Measurements from ENCODE around the gene GRAMD1B. TPM values are rescaled to one million over a fixed set of nuclear protein-coding genes. Genes with fewer than 3 reads are reported as not detected.

GRAMD1B gene
- total and polyA plus RNA-seq, 8 donors = 1.1 to 4.8 (median 2.2) TPM

- Histone ChIP-seq H3K4me1 (no peaks in the 10 kb centered on the region), H3K9me3 (no peaks in the 10 kb centered on the region), H3K27me3 (no peaks in the 10 kb centered on the region), H3K27ac (no peak overlapping the region), H3K4me3 (no peak overlapping the region), H3K36me3 (no peaks in the 10 kb centered on the region)
- DNase-seq (no peak), ATAC-seq (no peak), FAIRE-seq (no peak)
- intact Hi-C loops (cut with DNase I) = no loop called here
- no peak for TF ChIP-seq CTCF (IDR thresholded peaks at IDR 0.05)
- 55 to 63% methylated on average over 22 of the region's 22 CpGs for WGBS, 2 donors
Measured at GRCh38 chr11:123526027-123526805, 96.1 kb downstream of the GRAMD1B start.

GRCh38 chr11:123526918-123527317, 96.8 kb downstream of the GRAMD1B start:
- no peak for TF ChIP-seq CTCF (IDR thresholded peaks at IDR 0.05)
- no peaks in the 10 kb centered on the region for H3K9me3 ChIP-seq
- FAIRE-seq (no peak), DNase-seq (no peak), ATAC-seq (no peak)
- no peaks in the 10 kb centered on the region for H3K36me3 ChIP-seq
- intact Hi-C loops (cut with DNase I) = no loop called here
- H3K4me3 ChIP-seq = no peak overlapping the region
- H3K27me3 ChIP-seq = no peaks in the 10 kb centered on the region
- no peak overlapping the region for H3K27ac ChIP-seq
- 73 to 91% methylated on average over 7 of the region's 7 CpGs for WGBS, 2 donors
- no peaks in the 10 kb centered on the region for H3K4me1 ChIP-seq

GRCh38 chr11:123527526-123527925, 97.5 kb downstream of the GRAMD1B start:
- 82 to 91% methylated on average over 3 of the region's 3 CpGs for WGBS, 2 donors
- FAIRE-seq (no peak), ATAC-seq (no peak)

DNA sequence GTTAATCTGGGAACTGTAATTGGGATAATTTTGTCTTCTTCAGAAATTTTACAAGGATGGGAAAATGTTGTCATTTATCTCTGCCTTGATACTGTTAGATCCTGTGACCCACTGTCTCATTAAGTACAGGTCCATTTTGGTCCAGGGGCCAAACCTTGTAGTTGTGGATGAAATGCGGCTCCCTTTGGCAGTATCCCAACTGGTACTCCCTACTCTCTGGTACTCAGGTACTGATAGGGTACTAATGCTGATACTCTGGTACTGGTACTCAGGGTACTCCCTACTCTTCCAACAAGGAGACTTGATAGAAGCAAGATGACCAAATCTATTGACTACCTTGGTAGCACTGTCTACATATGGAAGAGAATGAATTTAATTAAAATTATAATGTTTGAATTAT, 97.9 kb downstream of the GRAMD1B start:
- TF ChIP-seq CTCF (IDR thresholded peaks at IDR 0.05) = no peak
- Histone ChIP-seq H3K4me3 (no peak overlapping the region), H3K9me3 (no peaks in the 10 kb centered on the region), H3K27ac (no peak overlapping the region), H3K4me1 (no peaks in the 10 kb centered on the region), H3K36me3 (no peaks in the 10 kb centered on the region), H3K27me3 (no peaks in the 10 kb centered on the region)
- 73 to 91% methylated on average over 1 of the region's 1 CpG for WGBS, 2 donors
- FAIRE-seq = no peak
- intact Hi-C loops (cut with DNase I) = no loop called here
- DNase-seq = no peak
- no peak for ATAC-seq

More at GRCh38 chr11:123527526-123527925, 97.5 kb downstream of the GRAMD1B start:
- Histone ChIP-seq H3K36me3 (no peaks in the 10 kb centered on the region), H3K4me1 (no peaks in the 10 kb centered on the region), H3K27ac (no peak overlapping the region), H3K27me3 (no peaks in the 10 kb centered on the region), H3K4me3 (no peak overlapping the region), H3K9me3 (no peaks in the 10 kb centered on the region)
- intact Hi-C loops (cut with DNase I) = no loop called here
- DNase-seq = no peak
- no peak for TF ChIP-seq CTCF (IDR thresholded peaks at IDR 0.05)

DNA sequence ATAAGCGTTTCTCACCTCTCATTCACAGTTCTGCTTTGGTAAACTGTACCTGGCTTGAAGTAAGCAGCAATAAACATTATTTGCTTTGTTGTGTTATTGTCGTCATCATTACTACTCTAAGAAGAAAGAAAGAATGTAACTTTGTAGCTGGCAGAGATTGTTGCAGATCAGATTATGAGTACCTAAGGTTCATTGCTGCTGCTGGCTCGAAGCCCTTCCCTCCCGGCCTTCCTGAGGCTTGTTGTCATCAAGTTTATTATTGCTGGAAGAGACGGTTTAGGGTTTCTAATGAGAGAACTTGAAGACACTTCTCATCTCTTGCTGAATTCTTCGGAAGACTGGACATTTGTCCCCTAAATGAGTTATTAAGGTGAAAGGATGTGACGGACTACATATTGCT, 101.3 kb downstream of the GRAMD1B start:
- intact Hi-C loops (cut with DNase I) = no loop called here
- ATAC-seq (no peak), FAIRE-seq (no peak), DNase-seq (no peak)
- no peak overlapping the region for H3K27ac ChIP-seq
- H3K9me3 ChIP-seq = no peaks in the 10 kb centered on the region
- H3K36me3 ChIP-seq = no peaks in the 10 kb centered on the region
- WGBS, 2 donors = 55 to 58% methylated on average over 7 of the region's 7 CpGs
- TF ChIP-seq CTCF (IDR thresholded peaks at IDR 0.05) = no peak
- H3K4me1 ChIP-seq = no peaks in the 10 kb centered on the region
- H3K4me3 ChIP-seq = no peak overlapping the region
- H3K27me3 ChIP-seq = no peaks in the 10 kb centered on the region
